Measurements from ENCODE around the gene ADAP1.

- TF ChIP-seq CTCF (IDR thresholded peaks at IDR 0.05), result no peak
- no peak for TF ChIP-seq POLR2A (IDR thresholded peaks at IDR 0.05)
Measured at GRCh38 chr7:898855-899681, 55.4 kb downstream of the ADAP1 start.

All from heart left ventricle (tissue), 13 donors.